Ovary (tissue), 9 donors: ENCODE results near the gene RELL1. TPM values are rescaled to one million over a fixed set of nuclear protein-coding genes. Genes with fewer than 3 reads are reported as not detected.

Source experiments
- DNase-seq, 5 donors: peaks; one replicate each; pipeline ENCODE4 v3.0.0-alpha.2; 2019 to 2020
- H3K27ac ChIP-seq, 2 donors: fragments of 200-600 bp; one replicate each; pipeline versions ENCODE4 v1.5.1 to v1.8.0; 2019 to 2022
- H3K27me3 ChIP-seq: fragments of 200-600 bp; one replicate; pipeline ENCODE4 v1.8.0; 2022
- H3K36me3 ChIP-seq: fragments of 200-600 bp; sonication (generic); one replicate; pipeline ENCODE4 v1.5.1; 2019
- H3K4me1 ChIP-seq: one replicate; pipeline ENCODE4 v1.8.1; 2013; ENCODE audit warnings: mild to moderate bottlenecking, moderate library complexity; ENCODE audit not compliant: insufficient read depth
- H3K4me3 ChIP-seq: fragments of 200-600 bp; sonication (generic); one replicate; pipeline ENCODE4 v1.5.1; 2017
- H3K9me3 ChIP-seq, 2 donors: fragments of 200-600 bp in 1 of 2; sonication (generic) in 1 of 2; one replicate each; pipeline versions ENCODE4 v1.5.1 to v1.8.1; 2013 to 2019; ENCODE audit warnings: mild to moderate bottlenecking in 1 of 2, moderate library complexity in 1 of 2
- EP300 ChIP-seq: sonication (generic); formaldehyde crosslinking; IDR thresholded peaks from one replicate; pipeline ENCODE4 v1.6.1; 2017; ENCODE audit warnings: antibody characterized with exemption
- POLR2A ChIP-seq: fragments of 450-650 bp; IDR thresholded peaks from one replicate; pipeline ENCODE4 v1.6.1; 2017; ENCODE audit warnings: antibody characterized with exemption, mild to moderate bottlenecking, moderate library complexity
- WGBS, 3 donors: extraction: QIAGEN DNeasy Blood & Tissue Kit in 1 of 3; methylation state at CpG; one replicate each; pipeline versions ENCODE4 v1.1.5 to v1.1.7; 2013 to 2017; 5-methylcytosine and 5-hydroxymethylcytosine counted together
- intact Hi-C, 4 donors: fragments of 100-400 bp; cut with DNase I; formaldehyde crosslinking; loops; one replicate each; pipeline versions ENCODE4 v1.11.0 to v1.15.1; 2022 to 2023
- polyA plus RNA-seq, 2 donors: library from polyadenylated mRNA; stranded (reverse); fragments of 200-250 nt in 1 of 2; fragments of 350-450 nt in 1 of 2; fragmentation: Illumina TruSeq in 1 of 2; extraction: RNeasy Lipid Tissue Mini Kit (QIAGEN cat#74804) in 1 of 2; gene quantifications; one replicate each; pipeline ENCODE4 v1.2.3, GENCODE V29; 2013 to 2014
- total RNA-seq, 7 donors: library from RNA; depleted of rRNA in 2 of 7; stranded (reverse); fragments of >200 nt in 2 of 7; fragmentation: NEBNext Ultra II Directional in 3 of 7; extraction: Animal tissue kit (Norgen Biotek cat#: 25700) in 3 of 7; gene quantifications; one replicate each; pipeline versions ENCODE4 v1.1.0 to v1.2.4, GENCODE V29; 2016 to 2023
- TF ChIP-seq, protein P1 (sequence below), 3 donors: fragments of 450-650 bp in 2 of 3; fragments of 200-600 bp in 1 of 3; IDR thresholded peaks; one replicate each; pipeline versions ENCODE4 v1.5.1 to v1.8.0; 2016 to 2022; ENCODE audit warnings: antibody characterized with exemption in 3 of 3, mild to moderate bottlenecking in 1 of 3
- donor health status: DM: no; HTN: no; CAD: no; lungs with moderate emphysema.
- donor health status: DM: no; HTN: no; CAD: no.
- donor health status: Bipolar disorder and iron deficiency.
- donor health status: DM: yes; HTN: yes; CAD: no.
- donor health status: DM: no; HTN: no; CAD: no.
- donor health status: DM: yes; HTN: yes; CAD: no.

Gene RELL1
- total and polyA plus RNA-seq, 9 donors: 4.1 to 31.4 (median 24.0) TPM

- Histone ChIP-seq H3K4me1 (peaks cover 5% of the 10 kb centered on the region), H3K27me3 (no peaks in the 10 kb centered on the region), H3K27ac (no peak overlapping the region), H3K9me3 (no peaks in the 10 kb centered on the region), H3K36me3 (no peaks in the 10 kb centered on the region), H3K4me3 (no peak overlapping the region)
- 84 to 94% (median 92%) methylated on average over 5 of the region's 5 CpGs for WGBS, 3 donors
- TF ChIP-seq, protein P1, sequence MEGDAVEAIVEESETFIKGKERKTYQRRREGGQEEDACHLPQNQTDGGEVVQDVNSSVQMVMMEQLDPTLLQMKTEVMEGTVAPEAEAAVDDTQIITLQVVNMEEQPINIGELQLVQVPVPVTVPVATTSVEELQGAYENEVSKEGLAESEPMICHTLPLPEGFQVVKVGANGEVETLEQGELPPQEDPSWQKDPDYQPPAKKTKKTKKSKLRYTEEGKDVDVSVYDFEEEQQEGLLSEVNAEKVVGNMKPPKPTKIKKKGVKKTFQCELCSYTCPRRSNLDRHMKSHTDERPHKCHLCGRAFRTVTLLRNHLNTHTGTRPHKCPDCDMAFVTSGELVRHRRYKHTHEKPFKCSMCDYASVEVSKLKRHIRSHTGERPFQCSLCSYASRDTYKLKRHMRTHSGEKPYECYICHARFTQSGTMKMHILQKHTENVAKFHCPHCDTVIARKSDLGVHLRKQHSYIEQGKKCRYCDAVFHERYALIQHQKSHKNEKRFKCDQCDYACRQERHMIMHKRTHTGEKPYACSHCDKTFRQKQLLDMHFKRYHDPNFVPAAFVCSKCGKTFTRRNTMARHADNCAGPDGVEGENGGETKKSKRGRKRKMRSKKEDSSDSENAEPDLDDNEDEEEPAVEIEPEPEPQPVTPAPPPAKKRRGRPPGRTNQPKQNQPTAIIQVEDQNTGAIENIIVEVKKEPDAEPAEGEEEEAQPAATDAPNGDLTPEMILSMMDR (IDR thresholded peaks at IDR 0.05): no peak
- TF ChIP-seq POLR2A (no peak), EP300 (no peak)
- intact Hi-C loops: no loop called here
- no peak for DNase-seq
Observed at GRCh38 chr4:37650481-37650880, 35.7 kb downstream of the RELL1 start.

DNA sequence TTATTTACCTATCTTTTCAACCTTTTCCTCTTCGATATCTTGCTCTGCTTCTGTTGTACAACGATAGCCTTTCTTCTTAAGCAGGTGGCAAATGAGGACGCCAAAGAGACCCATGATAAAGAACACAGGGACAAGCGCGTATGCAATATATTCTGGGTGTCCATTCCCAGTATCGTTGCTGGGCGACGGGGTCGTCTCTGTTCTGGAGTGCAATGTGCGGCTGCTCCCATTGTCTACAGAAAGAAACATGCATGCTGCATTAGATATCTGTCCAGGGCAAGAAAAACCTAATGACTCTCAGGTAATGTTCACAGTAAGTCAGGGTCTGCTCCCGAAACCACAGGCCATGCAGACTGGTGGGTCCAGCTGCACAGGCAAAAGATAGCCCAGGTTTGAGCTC lies 36.9 kb downstream of the RELL1 start:
- no peak for DNase-seq
- no peaks in the 10 kb centered on the region for H3K9me3 ChIP-seq
- TF ChIP-seq EP300 (no peak), POLR2A (no peak)
- TF ChIP-seq, protein P1 (IDR thresholded peaks at IDR 0.05): no peak
- no peak overlapping the region for H3K4me3 ChIP-seq
- no peaks in the 10 kb centered on the region for H3K36me3 ChIP-seq
- H3K27me3 ChIP-seq: no peaks in the 10 kb centered on the region
- 95 to 98% (median 97%) methylated on average over 11 of the region's 11 CpGs for WGBS, 3 donors
- H3K4me1 ChIP-seq: peaks cover 5% of the 10 kb centered on the region
- no peak overlapping the region for H3K27ac ChIP-seq
- intact Hi-C loops: no loop called here

- peaks cover 5% of the 10 kb centered on the region for H3K4me1 ChIP-seq
- intact Hi-C loops: no loop called here
- DNase-seq: peak; percentile 53 to 71 (median 67)
- H3K36me3 ChIP-seq: no peaks in the 10 kb centered on the region
- no peaks in the 10 kb centered on the region for H3K9me3 ChIP-seq
- no peaks in the 10 kb centered on the region for H3K27me3 ChIP-seq
- H3K27ac ChIP-seq: no peak overlapping the region
- 22 to 26% (median 24%) methylated on average over 8 of the region's 8 CpGs for WGBS, 3 donors
- no peak for TF ChIP-seq EP300
- TF ChIP-seq, protein P1 (IDR thresholded peaks at IDR 0.05): no peak
- TF ChIP-seq POLR2A: no peak
- H3K4me3 ChIP-seq: no peak overlapping the region
Observed at GRCh38 chr4:37648084-37648817, 37.9 kb downstream of the RELL1 start.

- Histone ChIP-seq H3K36me3 (no peaks in the 10 kb centered on the region), H3K4me3 (no peak overlapping the region), H3K9me3 (no peaks in the 10 kb centered on the region), H3K27ac (no peak overlapping the region), H3K4me1 (peaks cover 5% of the 10 kb centered on the region), H3K27me3 (no peaks in the 10 kb centered on the region)
- DNase-seq: no peak
- no peak for TF ChIP-seq POLR2A
- no peak for TF ChIP-seq EP300
- TF ChIP-seq, protein P1 (IDR thresholded peaks at IDR 0.05): no peak
- WGBS, 3 donors: 77 to 96% (median 90%) methylated on average over 3 of the region's 3 CpGs
- intact Hi-C loops: no loop called here
Observed at GRCh38 chr4:37646247-37646646, 39.9 kb downstream of the RELL1 start.
